HL-60 (cell line): ENCODE measurements around the gene C20orf173.

ENCODE experiments used
- DNase-seq, 2 experiments: peaks; one replicate each; pipeline ENCODE4 v3.0.0-alpha.2; 2010 to 2020; ENCODE audit warnings: low read depth in 1 of 2, low spot score in 1 of 2
- H3K27ac ChIP-seq: fragments of 250-450 bp; sonication (Bioruptor Pico); replicated peaks from 2 replicates; pipeline ENCODE4 v1.5.1; 2020; ENCODE audit warnings: mild to moderate bottlenecking, moderate library complexity
- H3K27me3 ChIP-seq: fragments of 250-450 bp; sonication (Bioruptor Pico); 2 replicates; pipeline ENCODE4 v1.5.1; 2021; ENCODE audit warnings: mild to moderate bottlenecking, moderate library complexity; ENCODE audit not compliant: insufficient read depth, poor library complexity, severe bottlenecking
- H3K4me3 ChIP-seq: replicated peaks from 2 replicates; pipeline ENCODE4 v1.5.1; 2011; ENCODE audit warnings: mild to moderate bottlenecking, control low read depth, low read length; ENCODE audit not compliant: insufficient read depth
- CTCF ChIP-seq: IDR thresholded peaks from one replicate; pipeline ENCODE4 v1.5.1; 2011; ENCODE audit warnings: low read length, control low read depth, inconsistent platforms; ENCODE audit not compliant: insufficient read depth
- GABPA ChIP-seq: IDR thresholded peaks from 2 replicates; pipeline ENCODE4 v1.6.1; 2012; ENCODE audit warnings: low read depth
- POLR2AphosphoS5 ChIP-seq: IDR thresholded peaks from 2 replicates; pipeline ENCODE4 v1.6.1; 2012; ENCODE audit warnings: low read depth
- REST ChIP-seq: IDR thresholded peaks from 2 replicates; pipeline ENCODE4 v1.6.1; 2012; ENCODE audit warnings: low read depth; ENCODE audit not compliant: insufficient replicate concordance
- SPI1 ChIP-seq: IDR thresholded peaks from 2 replicates; pipeline ENCODE4 v1.6.1; 2012; ENCODE audit warnings: low read depth, mild to moderate bottlenecking, borderline replicate concordance

Gene C20orf173

GRCh38 chr20:35541118-35541782 is 11.8 kb upstream of the C20orf173 start:
- DNase-seq: no peak
- no peak overlapping the region for H3K27ac ChIP-seq
- TF ChIP-seq GABPA (no peak), CTCF (no peak), POLR2AphosphoS5 (no peak), REST (no peak), SPI1 (no peak)
- no peaks in the 10 kb centered on the region for H3K27me3 ChIP-seq
- peak overlapping the region; percentile 97 for H3K4me3 ChIP-seq

GRCh38 chr20:35539756-35540212 is 10.3 kb upstream of the C20orf173 start:
- H3K4me3 ChIP-seq: no peak overlapping the region
- TF ChIP-seq GABPA (no peak), POLR2AphosphoS5 (no peak), CTCF (no peak), REST (no peak), SPI1 (no peak)
- H3K27ac ChIP-seq: no peak overlapping the region

GRCh38 chr20:35527122-35527769 is 2.2 kb downstream of the C20orf173 start:
- DNase-seq: no peak
- Histone ChIP-seq H3K27ac (no peak overlapping the region), H3K4me3 (no peak overlapping the region), H3K27me3 (no peaks in the 10 kb centered on the region)
- TF ChIP-seq POLR2AphosphoS5: no peak
- no peak for TF ChIP-seq GABPA
- no peak for TF ChIP-seq REST
- no peak for TF ChIP-seq SPI1
- no peak for TF ChIP-seq CTCF

More at GRCh38 chr20:35539756-35540212, 10.3 kb upstream of the C20orf173 start:
- H3K27me3 ChIP-seq: no peaks in the 10 kb centered on the region
- DNase-seq: no peak
